ENCODE results near the gene TM6SF1.
A peak's percentile ranks its signal among the peaks of the same experiment; 100 is the strongest.
"Not testable (repeated sequence)": the region's sequence is repeated elsewhere in the genome, so short reads cannot be mapped to it uniquely, and the experiment has no call there.

TM6SF1 gene

GRCh38 chr15:83114856-83115255 lies 7.4 kb downstream of the TM6SF1 start:
- no peak for ATAC-seq (replicated peaks)
- peaks cover 2 to 4% of the 10 kb centered on the region in 2 donors for H3K4me1 Mint-ChIP-seq
- no peak for DNase-seq
- H3K9me3 Mint-ChIP-seq: peaks cover 0 to 2% of the 10 kb centered on the region in 2 donors
- H3K27ac Mint-ChIP-seq: no peak overlapping the region
- no peak overlapping the region for H3K4me3 Mint-ChIP-seq
- H3K27me3 Mint-ChIP-seq: peaks cover 6 to 7% of the 10 kb centered on the region in 2 donors
- H3K36me3 Mint-ChIP-seq: peaks cover 2 to 5% of the 10 kb centered on the region in 2 donors

DNA sequence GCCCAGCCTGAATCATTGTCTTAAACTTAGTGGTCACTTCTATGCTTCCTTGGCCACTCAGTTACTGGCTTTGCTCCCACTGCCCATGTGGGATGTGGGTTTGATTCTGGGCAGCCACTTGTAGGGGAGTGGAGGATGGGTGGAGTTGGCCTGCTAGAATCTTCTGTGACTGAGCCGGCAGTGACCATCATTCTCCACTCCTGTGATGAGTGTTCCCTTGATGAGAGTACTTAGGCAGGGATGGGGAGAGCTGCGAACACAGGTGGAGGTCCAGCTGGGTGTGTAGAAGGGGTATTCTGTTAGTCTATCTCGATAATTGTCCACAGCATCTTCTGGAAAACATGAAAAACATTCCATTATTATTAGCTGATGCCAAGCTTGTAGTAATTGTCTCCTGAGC lies 8.0 kb downstream of the TM6SF1 start:
- Mint-ChIP-seq H3K9me3 (peaks cover 0 to 2% of the 10 kb centered on the region in 2 donors), H3K27me3 (peaks cover 6% of the 10 kb centered on the region in 2 donors), H3K36me3 (peaks cover 2 to 5% of the 10 kb centered on the region in 2 donors), H3K4me1 (peaks cover 0 to 2% of the 10 kb centered on the region in 2 donors), H3K27ac (no peak overlapping the region), H3K4me3 (no peak overlapping the region)
- DNase-seq: no peak
- no peak for ATAC-seq (replicated peaks)

GRCh38 chr15:83115831-83116565 lies 8.6 kb downstream of the TM6SF1 start:
- Mint-ChIP-seq H3K4me1 (peaks cover 0 to 2% of the 10 kb centered on the region in 2 donors), H3K27me3 (peaks cover 5 to 6% of the 10 kb centered on the region in 2 donors), H3K4me3 (no peak overlapping the region), H3K27ac (no peak overlapping the region), H3K9me3 (peaks cover 0 to 2% of the 10 kb centered on the region in 2 donors), H3K36me3 (peaks cover 2 to 5% of the 10 kb centered on the region in 2 donors)
- peak in 1 of 2 donors; percentile 31 for ATAC-seq (replicated peaks)
- DNase-seq: no peak

- Mint-ChIP-seq H3K4me1 (no peaks in the 10 kb centered on the region), H3K27me3 (no peaks in the 10 kb centered on the region), H3K27ac (no peak overlapping the region), H3K4me3 (no peak overlapping the region), H3K9me3 (no peaks in the 10 kb centered on the region), H3K36me3 (no peaks in the 10 kb centered on the region)
- DNase-seq (no peak), ATAC-seq (replicated peaks) (no peak)
These were observed 10.9 kb downstream of the TM6SF1 start for GRCh38 chr15:83118291-83118827.

DNA sequence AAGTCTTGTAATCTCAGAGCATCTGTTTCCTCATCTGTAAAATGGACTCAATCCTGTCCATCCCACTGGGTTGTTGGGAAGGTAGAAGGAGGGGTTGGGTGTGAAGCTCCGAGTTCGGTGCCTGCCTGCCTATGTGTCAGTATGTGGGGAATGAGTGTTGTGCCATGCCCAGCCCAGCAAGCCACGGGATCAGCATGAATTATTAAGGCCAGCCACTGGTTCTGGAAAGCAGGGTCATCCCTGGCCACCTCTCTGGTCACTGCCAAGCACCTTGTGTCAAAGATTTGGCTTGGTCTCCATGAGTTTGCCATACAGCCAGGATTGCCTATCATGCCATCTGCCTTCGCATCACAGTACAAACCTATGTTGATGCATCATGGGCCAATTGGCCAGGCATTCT lies 11.5 kb downstream of the TM6SF1 start:
- ATAC-seq (replicated peaks): no peak
- Mint-ChIP-seq H3K36me3 (no peaks in the 10 kb centered on the region), H3K9me3 (no peaks in the 10 kb centered on the region), H3K4me3 (no peak overlapping the region), H3K4me1 (no peaks in the 10 kb centered on the region), H3K27me3 (no peaks in the 10 kb centered on the region), H3K27ac (no peak overlapping the region)
- DNase-seq: no peak

- Mint-ChIP-seq H3K4me1 (no peaks in the 10 kb centered on the region), H3K27ac (no peak overlapping the region), H3K4me3 (no peak overlapping the region), H3K27me3 (no peaks in the 10 kb centered on the region), H3K9me3 (no peaks in the 10 kb centered on the region), H3K36me3 (no peaks in the 10 kb centered on the region)
- ATAC-seq (replicated peaks) (no peak), DNase-seq (no peak)
These were observed 12.6 kb downstream of the TM6SF1 start for GRCh38 chr15:83119968-83120581.

DNA sequence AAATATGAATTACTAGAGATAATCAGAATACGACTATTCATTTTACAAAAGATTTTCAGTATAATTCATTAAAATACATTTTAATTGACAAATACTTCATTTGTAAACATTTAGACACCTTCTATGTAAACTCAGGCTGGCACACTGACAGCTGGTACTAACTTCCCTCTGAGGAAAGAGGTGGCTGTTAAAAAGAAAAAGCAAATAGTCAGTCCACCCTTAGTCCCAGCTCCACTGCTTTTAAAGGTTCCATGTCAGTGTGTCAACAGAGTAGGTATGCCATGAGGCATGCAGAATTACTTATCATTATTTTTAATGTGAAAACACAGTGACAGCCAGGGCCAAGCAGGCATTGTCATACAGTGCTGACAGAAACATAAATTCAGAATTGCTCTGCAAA lies 16.1 kb downstream of the TM6SF1 start:
- no peaks in the 10 kb centered on the region for H3K4me1 Mint-ChIP-seq
- no peaks in the 10 kb centered on the region for H3K27me3 Mint-ChIP-seq
- H3K27ac Mint-ChIP-seq: no peak overlapping the region
- H3K36me3 Mint-ChIP-seq: no peaks in the 10 kb centered on the region
- no peak overlapping the region for H3K4me3 Mint-ChIP-seq
- H3K9me3 Mint-ChIP-seq: no peaks in the 10 kb centered on the region
- DNase-seq (no peak), ATAC-seq (replicated peaks) (no peak)

GRCh38 chr15:83127547-83128150 lies 20.2 kb downstream of the TM6SF1 start:
- Mint-ChIP-seq H3K36me3 (no peaks in the 10 kb centered on the region), H3K27ac (no peak overlapping the region), H3K9me3 (no peaks in the 10 kb centered on the region), H3K4me3 (no peak overlapping the region), H3K27me3 (no peaks in the 10 kb centered on the region), H3K4me1 (no peaks in the 10 kb centered on the region)
- DNase-seq: no peak
- no peak for ATAC-seq (replicated peaks)

DNA sequence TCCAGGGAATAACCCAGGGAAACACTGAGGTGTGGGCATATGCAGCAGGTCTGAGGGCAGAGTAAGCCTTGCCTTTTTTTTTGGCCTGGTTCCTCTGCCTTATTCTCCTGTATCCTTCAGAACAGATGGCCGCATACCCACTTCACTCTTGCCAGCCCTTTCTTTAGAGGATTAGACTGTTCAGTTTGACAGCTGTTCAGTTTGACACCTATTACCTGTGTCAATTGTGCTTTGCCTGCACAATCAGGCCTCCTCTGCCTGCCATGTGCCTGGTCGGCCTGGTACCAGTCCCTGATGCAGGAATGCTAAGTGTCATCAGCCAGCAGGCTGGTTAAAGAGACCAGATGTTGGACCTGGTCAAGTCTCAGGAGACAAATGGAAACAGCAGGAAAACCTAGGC lies 22.3 kb downstream of the TM6SF1 start:
- Mint-ChIP-seq H3K9me3 (no peaks in the 10 kb centered on the region), H3K4me3 (no peak overlapping the region), H3K4me1 (no peaks in the 10 kb centered on the region), H3K27ac (no peak overlapping the region), H3K36me3 (no peaks in the 10 kb centered on the region), H3K27me3 (no peaks in the 10 kb centered on the region)
- no peak for ATAC-seq (replicated peaks)
- no peak for DNase-seq

DNA sequence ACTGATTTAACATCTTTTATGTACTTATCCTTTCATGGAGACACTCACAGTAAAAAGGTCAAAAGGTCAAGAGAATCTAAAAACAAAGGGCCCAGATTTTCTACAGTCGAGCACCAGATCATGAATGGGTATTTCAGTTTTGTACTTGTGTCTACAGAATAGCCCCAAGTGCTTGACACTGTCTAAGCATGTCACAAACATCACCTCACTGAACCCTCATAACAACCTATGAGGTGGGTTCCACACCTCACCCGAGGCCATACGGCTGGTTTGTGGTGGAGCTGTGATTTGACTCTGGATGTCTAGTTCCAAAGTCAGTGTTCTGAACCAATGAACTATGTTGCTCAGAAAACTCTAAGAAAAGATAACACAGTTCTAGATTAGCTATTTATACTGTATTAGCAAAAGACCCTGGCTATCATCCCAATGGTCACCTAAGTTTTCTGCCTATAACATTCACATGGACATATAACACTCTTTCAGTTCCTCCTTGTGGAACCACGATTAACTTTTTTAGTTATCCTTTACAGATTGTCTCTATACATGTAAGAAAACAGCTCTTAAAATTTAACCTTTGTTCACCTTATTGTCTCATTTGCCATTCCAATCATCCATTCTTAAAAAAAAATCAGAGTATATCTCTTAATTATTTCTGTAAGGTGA lies 25.5 kb downstream of the TM6SF1 start:
- Mint-ChIP-seq H3K9me3 (no peaks in the 10 kb centered on the region), H3K27ac (no peak overlapping the region), H3K4me1 (no peaks in the 10 kb centered on the region), H3K4me3 (no peak overlapping the region), H3K36me3 (no peaks in the 10 kb centered on the region), H3K27me3 (no peaks in the 10 kb centered on the region)
- DNase-seq (no peak), ATAC-seq (replicated peaks) (no peak)

GRCh38 chr15:83142151-83142550 lies 34.7 kb downstream of the TM6SF1 start:
- not testable (repeated sequence) for DNase-seq; ATAC-seq (replicated peaks); H3K27me3 Mint-ChIP-seq; H3K4me1 Mint-ChIP-seq; H3K27ac Mint-ChIP-seq; H3K9me3 Mint-ChIP-seq; H3K36me3 Mint-ChIP-seq; H3K4me3 Mint-ChIP-seq

- ATAC-seq (replicated peaks): no peak
- Mint-ChIP-seq H3K27ac (no peak overlapping the region), H3K27me3 (no peaks in the 10 kb centered on the region), H3K36me3 (peaks cover 4 to 10% of the 10 kb centered on the region in 2 donors), H3K9me3 (peaks cover 0 to 3% of the 10 kb centered on the region in 2 donors), H3K4me1 (no peaks in the 10 kb centered on the region), H3K4me3 (no peak overlapping the region)
- no peak for DNase-seq
These were observed 37.3 kb downstream of the TM6SF1 start for GRCh38 chr15:83144771-83145170.

- ATAC-seq (replicated peaks) (no peak), DNase-seq (no peak)
- Mint-ChIP-seq H3K36me3 (peaks cover 0 to 4% of the 10 kb centered on the region in 2 donors), H3K4me1 (no peaks in the 10 kb centered on the region), H3K4me3 (no peak overlapping the region), H3K27ac (no peak overlapping the region), H3K27me3 (no peaks in the 10 kb centered on the region), H3K9me3 (no peaks in the 10 kb centered on the region)
These were observed 45.8 kb downstream of the TM6SF1 start for GRCh38 chr15:83153288-83153687.

- H3K4me3 Mint-ChIP-seq: no peak overlapping the region
- no peak overlapping the region for H3K27ac Mint-ChIP-seq
- no peaks in the 10 kb centered on the region for H3K9me3 Mint-ChIP-seq
- ATAC-seq (replicated peaks): no peak
- H3K36me3 Mint-ChIP-seq: no peaks in the 10 kb centered on the region
- H3K27me3 Mint-ChIP-seq: no peaks in the 10 kb centered on the region
- no peaks in the 10 kb centered on the region for H3K4me1 Mint-ChIP-seq
- DNase-seq: no peak
These were observed 48.5 kb downstream of the TM6SF1 start for GRCh38 chr15:83155942-83156341.

Measured in stimulated activated naive B cell treated with anti-CD40 and anti-IgM and Interleukin-4, amounts not matched to agents 10 μg/mL and 1 μg/mL and 100 μg/mL, for 72 hours (primary cell).